Fibroblast of skin of left quadriceps (primary cell): ENCODE results near the gene TSN.
"Not testable (repeated sequence)": the region's sequence is repeated elsewhere in the genome, so short reads cannot be mapped to it uniquely, and the experiment has no call there.

Experiments used
- DNase-seq, 2 experiments: peaks; one replicate each; pipeline ENCODE4 v3.0.0-alpha.2; 2013; ENCODE audit warnings: low read depth in 2 of 2

TSN gene

DNA sequence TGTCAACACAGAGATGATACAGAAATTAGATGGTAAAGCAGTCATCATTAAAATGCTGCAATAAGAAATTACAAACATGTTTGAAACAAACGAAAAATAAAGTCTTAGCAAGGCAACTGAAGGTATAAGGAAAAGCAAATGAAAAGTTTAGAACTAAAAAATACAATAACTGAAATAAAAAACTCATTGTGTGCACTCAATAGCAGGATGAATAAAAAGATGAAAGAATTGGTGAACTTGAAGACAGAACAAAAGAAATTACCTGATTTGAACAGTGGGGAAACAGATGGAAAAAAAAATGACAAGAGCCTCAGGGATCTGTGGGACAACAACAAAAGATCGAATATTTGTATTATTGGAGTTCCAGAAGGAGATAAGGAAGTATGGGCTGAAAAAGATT, 46.5 kb downstream of the TSN start:
- no peak for DNase-seq

DNA sequence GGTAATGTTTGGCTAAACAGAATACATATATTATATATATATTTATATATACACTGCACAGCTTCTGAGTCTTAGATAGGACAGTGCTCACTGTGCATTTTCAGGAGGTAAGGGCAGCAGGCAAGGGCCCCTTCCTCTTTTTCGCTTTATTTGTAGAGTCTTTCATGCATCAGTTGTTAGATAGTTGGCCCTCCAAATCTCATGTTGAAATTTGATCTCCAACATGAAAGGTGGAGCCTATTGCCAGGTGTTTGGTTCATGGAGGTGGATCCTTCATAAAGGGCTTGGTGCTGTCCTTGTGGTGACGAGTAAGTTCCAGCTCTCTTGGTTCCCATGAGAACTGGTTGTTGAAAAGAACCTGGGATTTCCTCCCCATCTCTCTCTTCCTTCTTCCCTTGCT, 48.1 kb downstream of the TSN start:
- DNase-seq = no peak

DNA sequence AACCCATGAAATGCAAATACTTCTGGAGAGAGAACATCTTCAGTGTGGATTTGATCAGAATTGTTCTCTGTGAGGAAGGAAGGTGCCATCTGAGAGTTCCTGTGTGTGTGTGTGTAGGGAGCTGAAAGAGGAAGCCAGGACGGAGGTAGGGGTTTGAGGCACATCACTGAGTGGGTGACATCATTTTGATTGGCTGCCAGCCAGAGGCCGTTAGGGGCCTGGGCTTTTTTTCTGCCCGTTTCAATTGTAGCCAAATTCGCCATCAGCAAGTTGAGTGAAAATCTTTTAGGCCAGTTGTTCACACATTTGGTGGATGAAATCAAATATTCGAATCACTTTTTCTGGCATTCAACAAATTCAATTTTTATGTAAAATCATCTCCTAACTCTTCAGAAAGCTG, 48.9 kb downstream of the TSN start:
- DNase-seq = no peak

DNA sequence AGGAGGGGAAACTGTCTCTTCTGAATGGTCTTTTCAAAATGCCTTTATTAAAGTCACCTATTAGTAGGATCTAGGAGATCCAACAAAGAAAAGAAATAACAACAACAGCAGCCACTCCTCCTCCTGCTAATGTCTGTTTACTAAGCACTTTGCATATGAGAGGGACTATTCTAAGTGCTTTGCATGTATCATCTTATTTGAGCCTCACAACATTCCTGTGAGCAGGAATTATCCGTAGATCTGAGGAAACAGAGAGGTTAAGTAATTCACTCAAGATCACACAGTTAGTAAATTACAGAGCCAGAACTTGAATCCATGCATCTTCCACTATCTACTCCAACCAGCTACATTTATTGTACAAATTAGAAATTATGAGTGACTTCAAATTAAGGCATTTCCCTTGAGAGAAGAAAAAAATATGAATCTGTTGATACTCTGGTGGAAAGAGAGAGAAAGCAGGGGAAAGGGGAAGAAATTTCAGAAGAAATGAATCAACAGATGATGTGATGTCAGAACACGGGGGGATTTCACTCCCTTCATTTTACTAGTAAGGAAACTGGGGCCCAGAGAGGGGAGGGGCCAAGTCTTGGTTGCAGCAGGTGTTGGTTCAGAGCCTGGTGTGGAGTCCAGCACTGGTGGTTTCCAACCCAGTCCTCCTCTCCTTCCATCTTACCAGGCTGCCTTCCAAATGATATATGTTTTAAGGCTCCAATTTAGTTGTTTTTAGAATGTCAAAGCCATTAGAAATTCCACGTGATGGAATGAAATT, 49.7 kb downstream of the TSN start:
- no peak for DNase-seq

DNA sequence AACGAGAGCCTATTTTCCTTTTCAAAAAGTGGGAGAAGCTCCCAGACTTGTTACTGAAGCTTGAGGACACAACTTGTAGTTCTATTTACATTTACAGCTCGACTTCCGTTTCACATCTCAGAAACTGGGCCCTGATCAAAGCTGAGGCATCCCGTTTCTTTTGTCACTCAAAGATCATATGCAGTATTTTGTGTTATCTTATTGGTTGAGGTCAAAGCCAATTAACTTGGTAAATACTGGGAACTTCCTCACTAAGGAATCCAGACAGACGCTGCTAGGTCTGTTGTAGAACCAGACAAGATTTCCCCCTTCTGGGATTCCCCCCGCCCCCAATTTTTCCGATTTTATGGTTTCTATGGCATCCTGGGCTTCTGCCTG, 50.3 kb downstream of the TSN start:
- no peak for DNase-seq

DNA sequence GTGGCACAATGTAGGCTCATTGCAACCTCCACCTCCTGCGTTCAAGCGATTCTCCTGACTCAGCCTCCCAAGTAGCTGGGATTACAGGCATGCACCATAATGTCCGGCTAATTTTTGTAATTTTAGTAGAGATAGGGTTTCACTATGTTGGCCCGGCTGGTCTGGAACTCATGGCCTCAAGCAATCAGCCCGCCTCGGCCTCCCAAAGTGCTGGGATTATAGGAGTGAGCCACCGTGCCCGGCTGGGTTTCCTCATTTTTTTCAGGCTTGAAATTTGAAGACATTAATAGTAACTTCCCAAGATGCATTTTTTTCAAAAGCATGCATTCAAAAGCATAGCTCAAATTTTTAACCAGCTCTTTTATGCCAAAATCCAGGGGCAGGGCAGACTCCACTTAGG, 52.3 kb downstream of the TSN start:
- not testable (repeated sequence) for DNase-seq

DNA sequence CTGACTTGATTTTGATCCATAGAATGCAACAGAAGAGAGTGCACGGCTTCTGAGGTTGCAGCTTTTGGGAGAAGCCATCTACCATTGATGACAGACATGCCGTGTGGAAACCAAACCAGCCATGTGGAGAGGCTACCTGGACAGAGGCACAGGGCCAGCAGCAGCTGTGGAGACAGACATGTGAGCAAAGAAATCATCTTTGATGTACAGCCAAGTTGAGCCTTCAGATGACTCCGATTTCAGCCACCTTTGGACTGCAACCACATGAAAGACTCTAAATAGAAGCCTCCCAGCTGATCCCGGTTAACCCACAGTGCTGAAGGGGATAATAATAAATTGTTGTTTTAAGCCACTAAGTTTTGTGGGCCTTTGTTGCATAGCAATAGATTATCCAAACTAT, 54.2 kb downstream of the TSN start:
- DNase-seq = no peak

DNA sequence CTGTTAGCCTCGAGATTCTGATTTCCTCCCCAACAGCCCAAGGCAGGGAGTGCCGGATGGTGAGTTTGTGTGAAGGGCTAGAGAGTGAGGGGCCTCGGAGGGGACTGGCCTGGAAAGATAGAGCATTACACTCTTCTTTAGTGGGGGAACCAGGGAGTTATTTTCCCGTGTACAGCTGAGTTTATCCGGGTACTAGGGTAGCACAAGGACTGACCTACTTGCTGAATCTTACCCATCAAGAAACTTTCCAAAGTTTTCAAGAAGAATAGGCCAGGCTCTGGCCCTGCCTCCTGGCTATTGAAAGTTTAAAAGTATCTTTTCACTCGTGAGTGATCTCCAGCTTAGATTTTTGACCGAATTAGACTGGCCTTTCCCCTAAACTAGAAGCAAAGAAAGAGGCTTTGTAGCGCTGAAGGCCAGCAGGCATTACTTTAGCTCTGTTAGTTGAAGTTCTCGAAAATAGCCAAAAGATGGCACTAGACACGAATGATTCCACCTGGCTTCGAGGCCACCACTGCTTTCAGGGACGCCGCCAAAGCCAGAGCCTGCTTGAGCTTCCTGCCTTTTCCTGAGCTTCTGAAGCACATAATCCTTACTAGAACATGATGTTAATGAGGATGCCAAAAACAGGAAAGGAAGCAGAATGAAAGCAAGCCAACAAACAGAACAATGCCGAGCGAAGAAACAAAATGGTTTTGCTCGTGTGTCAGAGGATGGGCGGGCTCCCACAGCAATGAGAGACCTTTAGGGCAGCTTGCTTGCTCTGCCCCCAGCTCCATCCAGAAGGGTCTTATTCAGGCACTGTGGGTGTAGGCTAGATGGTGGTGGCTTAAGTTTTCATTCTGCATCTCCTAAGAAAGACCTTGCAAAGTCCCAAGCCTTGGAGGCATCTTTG, 55.8 kb downstream of the TSN start:
- DNase-seq = peak; percentile 29 to 42

DNA sequence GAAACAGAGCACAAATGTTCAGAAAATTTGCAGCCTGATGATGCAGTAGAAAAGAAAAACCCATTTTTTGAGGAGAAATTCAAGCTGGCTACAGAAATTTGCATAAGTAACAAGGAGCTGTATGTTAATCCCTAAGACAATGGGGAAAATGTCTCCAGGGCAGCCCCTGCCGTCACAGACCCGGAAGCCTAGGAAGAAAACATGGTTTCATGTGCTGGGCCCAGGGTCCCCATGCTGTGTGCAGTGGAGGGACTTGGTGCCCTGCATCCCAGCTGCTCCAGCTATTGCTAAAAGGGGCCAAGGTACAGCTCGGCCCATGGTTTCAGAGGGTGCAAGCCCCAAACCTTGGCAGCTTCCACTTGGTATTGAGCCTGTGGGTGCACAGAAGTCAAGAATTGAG, 57.6 kb downstream of the TSN start:
- not testable (repeated sequence) for DNase-seq

DNA sequence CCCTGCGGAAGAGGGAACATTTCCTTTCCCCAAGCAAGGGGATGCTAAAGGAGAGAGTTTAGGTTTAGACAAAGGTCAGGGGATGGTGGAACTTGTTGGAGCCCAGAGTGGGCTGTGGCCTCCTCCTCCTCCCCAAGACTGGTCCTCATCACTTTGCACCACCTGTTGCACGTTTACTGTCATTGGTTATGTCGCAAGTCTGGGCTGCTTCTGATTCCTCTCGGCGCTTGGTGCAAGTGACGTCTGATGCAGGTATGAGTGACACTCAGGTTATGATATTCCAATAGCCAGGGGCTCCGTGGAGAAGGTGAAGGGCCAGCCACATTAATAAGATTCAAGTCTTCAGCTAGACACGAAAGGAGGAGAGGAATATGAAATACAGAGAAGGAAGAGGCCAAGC, 59.8 kb downstream of the TSN start:
- DNase-seq = no peak

DNA sequence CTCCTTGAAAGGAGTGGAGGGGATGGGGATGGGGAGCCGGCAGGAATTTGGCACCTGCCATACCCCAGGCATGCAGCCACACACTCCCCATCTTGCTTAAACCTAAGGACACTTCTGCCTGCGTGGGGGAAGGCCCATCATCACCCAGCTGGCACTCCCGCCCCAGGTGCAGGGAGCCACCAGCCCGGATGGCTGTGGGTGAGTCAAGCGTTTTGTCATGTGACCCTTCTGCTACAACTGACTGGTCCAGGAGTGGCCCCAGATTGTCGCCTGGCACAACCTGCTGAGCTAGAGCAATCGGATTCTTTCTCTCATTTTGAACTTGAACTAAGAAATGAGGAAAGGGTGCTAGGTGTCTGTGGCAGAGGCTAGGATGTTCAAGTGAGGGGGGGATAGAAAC, 61.3 kb downstream of the TSN start:
- DNase-seq = no peak

DNA sequence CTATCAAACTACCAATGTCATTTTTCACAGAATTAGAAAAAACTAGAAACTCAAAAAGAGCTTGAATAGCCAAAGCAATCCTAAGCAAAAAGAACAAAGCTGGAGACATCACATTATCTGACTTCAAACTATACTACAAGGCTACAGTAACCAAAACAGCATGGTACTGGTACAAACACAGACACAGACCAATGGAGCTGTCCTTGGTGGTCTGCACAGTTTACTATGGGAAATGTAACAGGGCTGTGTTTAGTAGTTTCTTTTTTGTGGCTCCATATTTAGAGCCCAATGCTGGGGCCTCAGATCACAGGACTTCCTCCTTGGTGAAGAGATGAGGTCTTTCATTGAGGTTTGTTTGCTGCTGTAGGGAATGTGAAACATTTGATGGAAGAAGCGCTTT, 61.9 kb downstream of the TSN start:
- not testable (repeated sequence) for DNase-seq
